Right hindlimb (tissue), 1 donor: ENCODE data around the gene MARCKSL1.
"Not testable (repeated sequence)": the region's sequence is repeated elsewhere in the genome, so short reads cannot be mapped to it uniquely, and the experiment has no call there.

Experiments used
- DNase-seq: peaks from one replicate; pipeline ENCODE4 v3.0.0-alpha.2; 2018

MARCKSL1 gene

GRCh38 chr1:32284777-32285176 lies 51.3 kb downstream of the MARCKSL1 start:
- DNase-seq: not testable (repeated sequence)
